Neural cell (in vitro differentiated cells): ENCODE results near the gene RAD50.
"Not testable (repeated sequence)": the region's sequence is repeated elsewhere in the genome, so short reads cannot be mapped to it uniquely, and the experiment has no call there.

Source experiments
- EZH2 ChIP-seq: fragments of 200-600, 300-800 bp; shearing (Covaris generic), sonication (generic); IDR thresholded peaks from 2 replicates; pipeline ENCODE4 v1.6.1; 2014; ENCODE audit warnings: antibody characterized with exemption, low read length, borderline replicate concordance, mild to moderate bottlenecking; ENCODE audit not compliant: insufficient read depth, poor library complexity, severe bottlenecking
- POLR2AphosphoS5 ChIP-seq: IDR thresholded peaks from 2 replicates; pipeline ENCODE4 v1.6.1; 2012
- TF ChIP-seq, protein P1 (sequence below): fragments of 450-650 bp; IDR thresholded peaks from 2 replicates; pipeline ENCODE4 v1.5.1; 2014; ENCODE audit warnings: antibody characterized with exemption, mild to moderate bottlenecking, moderate library complexity; ENCODE audit not compliant: poor library complexity, severe bottlenecking

DNA sequence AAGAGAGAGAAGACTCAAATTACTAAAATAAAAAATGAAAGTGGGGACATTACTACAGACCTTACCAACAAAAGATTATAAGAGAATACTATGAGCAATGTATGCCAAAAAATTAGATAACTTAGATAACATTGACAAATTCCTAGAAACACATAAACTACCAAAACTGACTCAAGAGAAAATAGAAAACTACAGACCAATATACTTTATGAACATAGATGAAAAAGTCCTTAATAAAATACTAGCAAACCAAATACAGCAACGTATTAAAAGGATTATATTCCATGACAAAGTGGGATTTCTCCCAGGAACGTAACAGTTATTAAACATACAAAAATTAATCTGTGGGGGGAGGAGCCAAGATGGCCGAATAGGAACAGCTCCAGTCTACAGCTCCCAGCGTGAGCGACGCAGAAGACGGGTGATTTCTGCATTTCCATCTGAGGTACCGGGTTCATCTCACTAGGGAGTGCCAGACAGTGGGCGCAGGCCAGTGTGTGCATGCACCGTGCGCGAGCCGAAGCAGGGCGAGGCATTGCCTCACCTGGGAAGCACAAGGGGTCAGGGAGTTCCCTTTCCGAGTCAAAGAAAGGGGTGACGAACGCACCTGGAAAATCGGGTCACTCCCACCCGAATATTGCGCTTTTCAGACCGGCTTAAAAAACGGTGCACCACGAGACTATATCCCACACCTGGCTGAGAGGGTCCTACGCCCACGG is 43.0 kb upstream of the RAD50 start:
- TF ChIP-seq POLR2AphosphoS5, EZH2: not testable (repeated sequence)
- TF ChIP-seq, protein P1, sequence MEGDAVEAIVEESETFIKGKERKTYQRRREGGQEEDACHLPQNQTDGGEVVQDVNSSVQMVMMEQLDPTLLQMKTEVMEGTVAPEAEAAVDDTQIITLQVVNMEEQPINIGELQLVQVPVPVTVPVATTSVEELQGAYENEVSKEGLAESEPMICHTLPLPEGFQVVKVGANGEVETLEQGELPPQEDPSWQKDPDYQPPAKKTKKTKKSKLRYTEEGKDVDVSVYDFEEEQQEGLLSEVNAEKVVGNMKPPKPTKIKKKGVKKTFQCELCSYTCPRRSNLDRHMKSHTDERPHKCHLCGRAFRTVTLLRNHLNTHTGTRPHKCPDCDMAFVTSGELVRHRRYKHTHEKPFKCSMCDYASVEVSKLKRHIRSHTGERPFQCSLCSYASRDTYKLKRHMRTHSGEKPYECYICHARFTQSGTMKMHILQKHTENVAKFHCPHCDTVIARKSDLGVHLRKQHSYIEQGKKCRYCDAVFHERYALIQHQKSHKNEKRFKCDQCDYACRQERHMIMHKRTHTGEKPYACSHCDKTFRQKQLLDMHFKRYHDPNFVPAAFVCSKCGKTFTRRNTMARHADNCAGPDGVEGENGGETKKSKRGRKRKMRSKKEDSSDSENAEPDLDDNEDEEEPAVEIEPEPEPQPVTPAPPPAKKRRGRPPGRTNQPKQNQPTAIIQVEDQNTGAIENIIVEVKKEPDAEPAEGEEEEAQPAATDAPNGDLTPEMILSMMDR: not testable (repeated sequence)
